ENCODE results near the gene CDH4. TPM values are rescaled to one million over a fixed set of nuclear protein-coding genes. Genes with fewer than 3 reads are reported as not detected.

CDH4 gene
- total and polyA plus RNA-seq, 2 of the 4 experiments (the other 2 are of a cell fraction) = 1.6 to 3.5 TPM

- no CpG with 5 or more reads among the region's 3 CpGs for WGBS, 2 experiments (ENCODE audit: extremely low coverage in 2 of 2, insufficient read length in 1 of 2)
- dilution Hi-C loops (cut with HindIII; ENCODE audit: low sequenced_read_pairs, unreplicated experiment) = no loop called here
- H3K4me3 ChIP-seq (ENCODE audit: insufficient read depth, low read depth, low read length) = no peak overlapping the region
- H3K4me1 ChIP-seq (ENCODE audit: control insufficient read depth, insufficient read depth, low read length) = peaks cover 7% of the 10 kb centered on the region; the same call in 1 of the 2 replicates
- no peak overlapping the region for H2BK15ac ChIP-seq (ENCODE audit: low read depth, low read length)
- no peak overlapping the region for H3K56ac ChIP-seq (ENCODE audit: extremely low read depth, insufficient read depth, low read length)
- no peak overlapping the region for H3K27ac ChIP-seq (ENCODE audit: insufficient read depth, low read length)
- DNase-seq = no peak
- no peak overlapping the region for H3K23ac ChIP-seq (ENCODE audit: low read depth, low read length)
- no peak overlapping the region for H2BK20ac ChIP-seq (ENCODE audit: low read depth, low read length)
- H4K91ac ChIP-seq (ENCODE audit: insufficient read depth, low read depth, low read length) = no peak overlapping the region
- no peak overlapping the region for H3K14ac ChIP-seq (replicated peaks; ENCODE audit: low read depth, low read length)
- ATAC-seq (ENCODE audit: low read depth) = no peak
- no peak overlapping the region for H2BK5ac ChIP-seq (ENCODE audit: low read depth, low read length, poor library complexity, severe bottlenecking)
- no peaks in the 10 kb centered on the region for H4K20me1 ChIP-seq (ENCODE audit: insufficient read depth, low read length)
- H3K79me1 ChIP-seq (ENCODE audit: low read depth in 1 of 2, low read length in 2 of 2) = peaks cover 0 to 5% of the 10 kb centered on the region in 2 experiments; a peak in 1 of 4 replicates
- H2AFZ ChIP-seq (replicated peaks; ENCODE audit: low read length, poor library complexity) = no peak overlapping the region
- H2AK5ac ChIP-seq (ENCODE audit: low read depth, low read length) = no peak overlapping the region
- H2AK9ac ChIP-seq (replicated peaks; ENCODE audit: low read depth, low read length, poor library complexity) = no peak overlapping the region
- in situ Hi-C loops (cut with MboI; ENCODE audit: low sequenced_read_pairs) = no loop called here
- peaks cover 13% of the 10 kb centered on the region; the same call in 1 of the 2 replicates for H3K9me1 ChIP-seq (ENCODE audit: insufficient read depth, low read length)
- H3K36me3 ChIP-seq (ENCODE audit: control insufficient read depth, insufficient read depth, low read length) = no peaks in the 10 kb centered on the region
- intact Hi-C loops (cut with micrococcal nuclease) = no loop called here
- ChIA-PET CTCF (no interaction called here), POLR2A (ENCODE audit: unreplicated experiment) (interaction anchor here (0.6 kb wide), 1 partner anchor 313 kb away, joined by 5 read pairs; no protein-coding TSS in a partner anchor)
- no peaks in the 10 kb centered on the region for H3K9me3 ChIP-seq (ENCODE audit: control insufficient read depth, insufficient read depth, low read length)
- H2BK120ac ChIP-seq (ENCODE audit: low read depth, low read length) = no peak overlapping the region
- no TSS peak for BruUV-seq (replicated peaks)
- no peak overlapping the region; a peak in 1 of 4 replicates for H4K8ac ChIP-seq (ENCODE audit: low read depth in 2 of 2, low read length in 2 of 2)
- H4K5ac ChIP-seq (ENCODE audit: low read depth, low read length) = no peak overlapping the region
- H3K18ac ChIP-seq (ENCODE audit: low read depth, low read length) = no peak overlapping the region
- no peak for TF ChIP-seq POLR2A (IDR thresholded peaks at IDR 0.05; ENCODE audit: low read depth, low read length)
- TF ChIP-seq RCOR1 (IDR thresholded peaks at IDR 0.05; ENCODE audit: insufficient replicate concordance, low read length) = no peak
- no peak for TF ChIP-seq MXI1 (IDR thresholded peaks at IDR 0.05; ENCODE audit: borderline replicate concordance, low read depth, low read length)
- H3K4ac ChIP-seq (ENCODE audit: low read depth, low read length) = no peak overlapping the region
- no peak overlapping the region for H3K9ac ChIP-seq (ENCODE audit: low read depth, low read length)
- no peak overlapping the region for H3K4me2 ChIP-seq (ENCODE audit: low read depth, low read length)
- no peaks in the 10 kb centered on the region for H3K27me3 ChIP-seq (ENCODE audit: control insufficient read depth, insufficient read depth, low read length)
Measured at GRCh38 chr20:61438285-61438684, 186.2 kb downstream of the CDH4 start.

Data from IMR-90 (cell line).